Measurements from ENCODE around the gene VSX1. TPM values are rescaled to one million over a fixed set of nuclear protein-coding genes. Genes with fewer than 3 reads are reported as not detected.

The VSX1 gene
- total RNA-seq, 2 donors from 2014 or later = not detected

GRCh38 chr20:25042531-25043498 is 39.1 kb downstream of the VSX1 start:
- H3K27me3 ChIP-seq (replicated peaks; ENCODE audit: insufficient read depth) = no peaks in the 10 kb centered on the region
- intact Hi-C loops (cut with DNase I) = no loop called here
- TF ChIP-seq CTCF (IDR thresholded peaks at IDR 0.05) (no peak), POLR2A (IDR thresholded peaks at IDR 0.05) (no peak), POLR2AphosphoS5 (IDR thresholded peaks at IDR 0.05) (no peak)
- DNase-seq (ENCODE audit: low spot score) = no peak
- H3K4me3 ChIP-seq = no peak overlapping the region
- peaks cover 40% of the 10 kb centered on the region for H3K4me1 ChIP-seq (replicated peaks)
- peak overlapping the region; percentile 52 to 69 for H3K27ac ChIP-seq
- 87% methylated on average over 14 of the region's 14 CpGs for WGBS
- H3K9me3 ChIP-seq = no peaks in the 10 kb centered on the region
- peaks cover 0 to 4% of the 10 kb centered on the region in 2 donors for H3K36me3 ChIP-seq

- H3K9me3 ChIP-seq = no peaks in the 10 kb centered on the region
- H3K27me3 ChIP-seq (replicated peaks; ENCODE audit: insufficient read depth) = no peaks in the 10 kb centered on the region
- intact Hi-C loops (cut with DNase I) = no loop called here
- H3K36me3 ChIP-seq = peaks cover 0 to 4% of the 10 kb centered on the region in 2 donors
- H3K4me1 ChIP-seq (replicated peaks) = peaks cover 42% of the 10 kb centered on the region
- TF ChIP-seq POLR2A (IDR thresholded peaks at IDR 0.05) (no peak), POLR2AphosphoS5 (IDR thresholded peaks at IDR 0.05) (no peak), CTCF (IDR thresholded peaks at IDR 0.05) (no peak)
- WGBS = 95% methylated on average over 18 of the region's 21 CpGs
- peak overlapping the region in 1 of 2 donors; percentile 69 for H3K27ac ChIP-seq
- H3K4me3 ChIP-seq = no peak overlapping the region
- DNase-seq (ENCODE audit: low spot score) = no peak
Observed at GRCh38 chr20:25041813-25042530, 40.0 kb downstream of the VSX1 start.

GRCh38 chr20:25040438-25040831 is 41.5 kb downstream of the VSX1 start:
- no peak for TF ChIP-seq CTCF (IDR thresholded peaks at IDR 0.05)
- TF ChIP-seq POLR2AphosphoS5 (IDR thresholded peaks at IDR 0.05) = peak; percentile 51
- peak; percentile 80 for DNase-seq (ENCODE audit: low spot score)
- no peaks in the 10 kb centered on the region for H3K27me3 ChIP-seq (replicated peaks; ENCODE audit: insufficient read depth)
- no peaks in the 10 kb centered on the region for H3K36me3 ChIP-seq
- H3K27ac ChIP-seq = peak overlapping the region; percentile 69
- no peaks in the 10 kb centered on the region for H3K9me3 ChIP-seq
- H3K4me3 ChIP-seq = no peak overlapping the region
- 9% methylated on average over 6 of the region's 6 CpGs for WGBS
- H3K4me1 ChIP-seq (replicated peaks) = peaks cover 40% of the 10 kb centered on the region
- intact Hi-C loops (cut with DNase I) = no loop called here

GRCh38 chr20:25039697-25040437 is 42.1 kb downstream of the VSX1 start:
- intact Hi-C loops (cut with DNase I) = no loop called here
- peak overlapping the region; percentile 69 for H3K27ac ChIP-seq
- WGBS = 3% methylated on average over 9 of the region's 9 CpGs
- peaks cover 40% of the 10 kb centered on the region for H3K4me1 ChIP-seq (replicated peaks)
- H3K9me3 ChIP-seq = no peaks in the 10 kb centered on the region
- no peaks in the 10 kb centered on the region for H3K27me3 ChIP-seq (replicated peaks; ENCODE audit: insufficient read depth)
- TF ChIP-seq POLR2AphosphoS5 (IDR thresholded peaks at IDR 0.05) = peak; percentile 95
- peak in 1 of 4 experiments; percentile 19 for TF ChIP-seq CTCF (IDR thresholded peaks at IDR 0.05)
- no peak for TF ChIP-seq POLR2A (IDR thresholded peaks at IDR 0.05)
- DNase-seq (ENCODE audit: low spot score) = peak; percentile 95
- H3K36me3 ChIP-seq = no peaks in the 10 kb centered on the region
- no peak overlapping the region for H3K4me3 ChIP-seq

Data from prostate gland (tissue), 2 donors.